ENCODE measurements around the gene CREG1. TPM values are rescaled to one million over a fixed set of nuclear protein-coding genes. Genes with fewer than 3 reads are reported as not detected.

Gene CREG1
- total RNA-seq, 3 donors from 2014 or later, result 47.8 to 70.6 (median 58.7) TPM

GRCh38 chr1:167502192-167502551 is 51.4 kb downstream of the CREG1 start:
- ATAC-seq, result no peak
- no peak for TF ChIP-seq CTCF (IDR thresholded peaks at IDR 0.05)
- no peaks in the 10 kb centered on the region for H3K4me1 ChIP-seq (ENCODE audit: low read depth)
- no peak overlapping the region for H3K4me3 ChIP-seq
- intact Hi-C loops (cut with DNase I, micrococcal nuclease), result no loop called here
- DNase-seq, result no peak
- H3K36me3 ChIP-seq (ENCODE audit: low read depth), result no peaks in the 10 kb centered on the region
- no peaks in the 10 kb centered on the region for H3K9me3 ChIP-seq

- no peak for ATAC-seq
- Histone ChIP-seq H3K36me3 (ENCODE audit: low read depth) (no peaks in the 10 kb centered on the region), H3K4me3 (no peak overlapping the region), H3K4me1 (ENCODE audit: low read depth) (no peaks in the 10 kb centered on the region), H3K9me3 (no peaks in the 10 kb centered on the region)
- no peak for DNase-seq
- intact Hi-C loops (cut with DNase I, micrococcal nuclease), result no loop called here
- TF ChIP-seq CTCF (IDR thresholded peaks at IDR 0.05), result no peak
Observed at GRCh38 chr1:167501515-167502191, 51.9 kb downstream of the CREG1 start.

GRCh38 chr1:167500283-167500860 is 53.2 kb downstream of the CREG1 start:
- H3K9me3 ChIP-seq, result no peaks in the 10 kb centered on the region
- no peaks in the 10 kb centered on the region for H3K36me3 ChIP-seq (ENCODE audit: low read depth)
- TF ChIP-seq CTCF (IDR thresholded peaks at IDR 0.05), result no peak
- no peak for ATAC-seq
- DNase-seq, result no peak
- no peaks in the 10 kb centered on the region for H3K4me1 ChIP-seq (ENCODE audit: low read depth)
- H3K4me3 ChIP-seq, result no peak overlapping the region
- intact Hi-C loops (cut with DNase I, micrococcal nuclease), result no loop called here

GRCh38 chr1:167499664-167500101 is 53.9 kb downstream of the CREG1 start:
- DNase-seq, result no peak

GRCh38 chr1:167499106-167499505 is 54.5 kb downstream of the CREG1 start:
- Histone ChIP-seq H3K9me3 (no peaks in the 10 kb centered on the region), H3K36me3 (ENCODE audit: low read depth) (no peaks in the 10 kb centered on the region), H3K4me3 (no peak overlapping the region), H3K4me1 (ENCODE audit: low read depth) (no peaks in the 10 kb centered on the region)
- no peak for DNase-seq
- intact Hi-C loops (cut with DNase I, micrococcal nuclease), result no loop called here
- ATAC-seq, result no peak
- TF ChIP-seq CTCF (IDR thresholded peaks at IDR 0.05), result no peak

More at GRCh38 chr1:167499664-167500101, 53.9 kb downstream of the CREG1 start:
- no peak for TF ChIP-seq CTCF (IDR thresholded peaks at IDR 0.05)
- intact Hi-C loops (cut with DNase I, micrococcal nuclease), result no loop called here
- Histone ChIP-seq H3K9me3 (no peaks in the 10 kb centered on the region), H3K4me3 (no peak overlapping the region), H3K36me3 (ENCODE audit: low read depth) (no peaks in the 10 kb centered on the region), H3K4me1 (ENCODE audit: low read depth) (no peaks in the 10 kb centered on the region)
- ATAC-seq, result peak; percentile 61

Data from mucosa of descending colon (tissue), 3 donors.